NCI-H526 treated with DMSO at 0.1 percent for 48 hours (cell line): ENCODE results near the gene ZBTB4.

Experiments used
- DNase-seq: peaks from one replicate; lab custom pipeline; 2025; lab: John Stamatoyannopoulos, UW

The ZBTB4 gene

DNA sequence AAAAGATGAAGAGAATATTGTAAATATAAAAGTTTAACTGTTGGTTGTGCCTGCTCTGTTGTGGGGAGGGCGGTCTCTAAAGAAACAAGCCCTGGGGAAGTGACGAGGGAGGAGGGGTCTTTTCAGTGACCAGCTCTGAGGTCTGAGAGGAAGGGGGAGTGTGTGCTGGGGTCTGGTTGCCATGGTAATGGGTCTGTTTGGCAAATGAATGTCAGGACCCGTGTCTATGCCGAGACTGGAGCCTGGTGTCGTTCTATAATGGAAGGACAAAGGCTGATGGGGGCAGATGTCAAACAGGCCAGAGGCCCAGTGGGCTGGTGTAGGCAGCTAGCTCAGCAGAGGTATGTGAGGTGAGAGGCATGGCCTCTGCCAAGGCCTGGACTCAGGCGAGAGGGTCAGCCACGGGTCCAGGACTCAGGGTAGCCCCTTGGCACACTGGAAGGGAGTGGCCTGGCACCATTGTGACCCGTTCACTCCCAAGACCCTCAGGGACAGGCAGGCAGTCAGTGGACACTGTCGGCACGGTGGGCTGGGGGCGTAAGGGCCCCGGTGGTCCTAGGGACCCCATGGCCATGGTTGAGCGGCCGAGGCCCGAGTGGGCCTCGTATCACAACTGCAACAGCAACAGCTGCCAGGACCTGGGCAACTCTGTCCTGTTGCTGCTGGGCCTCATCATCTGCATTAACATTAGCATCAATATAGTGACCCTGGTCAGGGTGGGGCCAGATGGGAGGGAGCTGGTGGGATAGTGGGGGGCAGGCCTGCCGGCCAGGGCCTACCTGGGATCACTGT, 59.4 kb downstream of the ZBTB4 start, which contains the start of gene SPEM1:
Gene SPEM1, plus strand, starts transcription at position 506 of the 792 bp plus-strand sequence. Its CDS starts 61 bp downstream, at position 567.
- no peak for DNase-seq

DNA sequence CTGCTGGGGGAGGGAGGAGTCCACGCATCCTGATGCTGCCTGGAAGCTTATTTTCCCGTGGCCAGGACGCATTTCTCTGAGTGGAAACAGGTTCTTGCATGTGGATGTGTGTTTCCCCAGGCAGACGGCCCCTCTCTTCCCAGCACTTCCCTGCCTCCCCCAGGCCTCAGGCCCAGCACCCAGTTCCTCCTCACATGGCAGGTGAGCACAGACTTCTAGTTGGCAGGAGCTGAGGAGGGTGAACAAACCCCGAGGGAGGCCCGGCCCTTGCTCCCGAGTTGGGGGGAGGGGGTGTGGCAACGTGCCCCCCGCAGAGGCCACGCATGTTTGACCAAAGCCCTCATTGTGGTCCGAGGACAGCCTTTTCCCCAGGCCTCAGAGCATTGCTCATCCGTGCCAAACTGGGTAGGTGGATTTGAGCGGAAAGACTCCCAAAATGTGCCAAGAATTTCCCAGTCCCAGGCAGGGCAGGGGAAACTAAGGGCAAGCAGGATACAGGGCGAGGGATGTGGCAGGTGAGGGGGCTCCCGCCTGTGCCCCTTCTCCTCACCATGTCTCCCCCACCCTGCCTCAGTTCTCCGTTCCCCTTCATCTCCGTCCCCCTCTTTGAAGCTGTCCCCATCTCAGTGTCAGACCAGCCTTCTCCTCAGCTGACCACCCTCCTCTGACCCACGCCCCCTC, 60.8 kb downstream of the ZBTB4 start:
- DNase-seq, result no peak

DNA sequence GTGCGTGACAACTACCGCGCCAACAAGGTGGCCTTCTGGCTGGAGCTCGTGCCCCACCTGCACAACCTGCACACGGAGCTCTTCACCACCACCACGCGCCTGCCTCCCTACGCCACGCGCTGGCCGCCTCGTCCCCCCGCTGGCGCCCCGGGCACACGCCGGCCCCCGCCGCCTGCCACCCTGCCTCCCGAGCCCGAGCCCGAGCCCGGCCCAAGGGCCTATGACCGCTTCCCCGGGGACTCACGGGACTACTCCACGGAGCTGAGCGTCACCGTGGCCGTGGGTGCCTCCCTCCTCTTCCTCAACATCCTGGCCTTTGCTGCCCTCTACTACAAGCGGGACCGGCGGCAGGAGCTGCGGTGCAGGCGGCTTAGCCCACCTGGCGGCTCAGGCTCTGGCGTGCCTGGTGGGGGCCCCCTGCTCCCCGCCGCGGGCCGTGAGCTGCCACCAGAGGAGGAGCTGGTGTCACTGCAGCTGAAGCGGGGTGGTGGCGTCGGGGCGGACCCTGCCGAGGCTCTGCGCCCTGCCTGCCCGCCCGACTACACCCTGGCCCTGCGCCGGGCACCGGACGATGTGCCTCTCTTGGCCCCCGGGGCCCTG, 62.3 kb downstream of the ZBTB4 start:
- DNase-seq, result no peak

DNA sequence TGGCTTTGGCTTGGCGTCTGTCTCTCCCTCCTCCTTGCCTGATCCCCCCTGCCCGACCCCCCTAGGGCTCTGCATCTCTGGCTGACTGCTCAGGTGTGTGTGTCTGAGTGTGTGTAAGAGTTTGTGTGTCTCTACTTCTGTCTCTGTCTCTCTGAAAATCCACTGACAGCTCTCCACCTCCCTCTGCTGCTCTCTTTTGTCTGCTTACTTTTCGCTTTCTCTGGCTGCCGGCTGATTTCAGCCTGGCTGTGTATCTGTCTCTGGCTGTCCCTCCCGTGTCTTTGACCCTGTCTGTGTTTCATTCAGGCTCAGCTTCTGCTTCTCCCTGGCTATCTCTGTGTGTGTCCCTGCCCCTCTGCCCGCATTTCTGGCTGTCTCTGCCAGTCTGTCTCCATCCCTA, 63.1 kb downstream of the ZBTB4 start:
- DNase-seq, result no peak

DNA sequence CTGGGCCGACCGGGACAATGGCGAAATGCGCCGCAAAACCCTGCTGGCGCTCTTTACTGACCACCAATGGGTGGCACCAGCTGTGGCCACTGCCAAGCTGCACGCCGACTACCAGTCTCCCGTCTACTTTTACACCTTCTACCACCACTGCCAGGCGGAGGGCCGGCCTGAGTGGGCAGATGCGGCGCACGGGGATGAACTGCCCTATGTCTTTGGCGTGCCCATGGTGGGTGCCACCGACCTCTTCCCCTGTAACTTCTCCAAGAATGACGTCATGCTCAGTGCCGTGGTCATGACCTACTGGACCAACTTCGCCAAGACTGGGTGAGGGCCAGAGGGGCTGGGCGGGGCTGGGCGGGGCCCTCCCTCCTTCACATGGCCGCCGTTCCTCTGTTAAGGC, 63.6 kb downstream of the ZBTB4 start:
- DNase-seq, result no peak

DNA sequence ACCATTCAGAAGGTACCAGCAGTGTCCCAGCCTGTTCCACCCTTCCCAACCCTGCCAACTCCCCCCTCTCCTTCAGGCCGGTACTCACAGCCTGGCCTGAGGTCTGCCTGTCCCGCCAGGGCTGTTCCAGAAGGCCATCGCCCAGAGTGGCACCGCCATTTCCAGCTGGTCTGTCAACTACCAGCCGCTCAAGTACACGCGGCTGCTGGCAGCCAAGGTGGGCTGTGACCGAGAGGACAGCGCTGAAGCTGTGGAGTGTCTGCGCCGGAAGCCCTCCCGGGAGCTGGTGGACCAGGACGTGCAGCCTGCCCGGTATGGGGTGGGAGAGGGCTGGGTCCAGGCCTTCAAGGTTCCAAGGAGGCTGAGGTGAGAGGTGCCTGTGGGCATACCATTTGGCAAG, 64.6 kb downstream of the ZBTB4 start:
- no peak for DNase-seq

DNA sequence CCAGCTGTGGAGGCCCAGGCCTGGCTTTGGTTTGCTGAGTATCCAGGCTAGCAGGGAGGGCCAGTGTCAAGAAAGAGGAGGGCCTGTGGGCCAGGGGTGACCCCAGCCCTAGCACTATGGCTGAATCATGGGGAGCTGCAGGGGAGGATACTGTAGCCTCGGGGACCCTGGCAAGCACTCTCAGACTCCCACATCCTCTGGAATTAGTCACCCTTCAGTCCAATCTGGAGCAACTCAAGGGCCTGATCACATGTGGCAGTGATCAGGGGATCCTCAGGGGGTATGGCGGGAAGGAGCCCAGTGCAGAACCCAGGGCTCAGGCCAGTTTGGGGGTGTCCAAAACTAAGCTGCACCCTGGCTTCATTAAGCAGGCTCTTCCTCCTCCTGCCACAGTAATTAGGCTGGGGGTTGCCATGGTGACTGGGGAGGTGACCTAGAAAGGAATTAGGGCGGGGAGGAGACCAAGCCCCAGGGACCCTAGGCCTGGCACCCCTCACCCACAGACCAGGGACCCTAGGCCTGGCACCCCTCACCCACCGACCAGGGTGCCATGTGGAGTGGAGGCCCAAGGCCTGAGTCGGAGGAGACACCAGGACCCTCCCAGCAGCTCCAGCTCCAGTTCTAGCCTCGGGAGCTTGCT, 66.0 kb downstream of the ZBTB4 start:
- DNase-seq, result no peak

DNA sequence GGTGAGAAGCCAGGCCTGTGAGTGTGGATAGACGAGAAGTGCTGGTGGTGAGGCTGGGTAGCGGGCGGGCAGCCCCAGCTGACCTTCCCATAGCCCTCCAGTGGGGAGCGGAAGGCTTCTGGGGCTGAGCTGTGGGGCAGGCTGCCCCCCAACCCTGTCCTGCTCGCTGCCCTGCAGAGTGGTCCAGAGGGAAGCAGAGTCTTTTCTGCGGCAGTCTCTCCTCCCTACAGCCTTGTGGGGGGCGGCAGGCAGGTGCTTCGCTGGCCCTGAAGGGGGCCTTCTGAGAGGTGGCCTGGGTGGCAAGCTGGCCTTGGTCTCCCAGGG, 68.0 kb downstream of the ZBTB4 start:
- DNase-seq, result no peak

DNA sequence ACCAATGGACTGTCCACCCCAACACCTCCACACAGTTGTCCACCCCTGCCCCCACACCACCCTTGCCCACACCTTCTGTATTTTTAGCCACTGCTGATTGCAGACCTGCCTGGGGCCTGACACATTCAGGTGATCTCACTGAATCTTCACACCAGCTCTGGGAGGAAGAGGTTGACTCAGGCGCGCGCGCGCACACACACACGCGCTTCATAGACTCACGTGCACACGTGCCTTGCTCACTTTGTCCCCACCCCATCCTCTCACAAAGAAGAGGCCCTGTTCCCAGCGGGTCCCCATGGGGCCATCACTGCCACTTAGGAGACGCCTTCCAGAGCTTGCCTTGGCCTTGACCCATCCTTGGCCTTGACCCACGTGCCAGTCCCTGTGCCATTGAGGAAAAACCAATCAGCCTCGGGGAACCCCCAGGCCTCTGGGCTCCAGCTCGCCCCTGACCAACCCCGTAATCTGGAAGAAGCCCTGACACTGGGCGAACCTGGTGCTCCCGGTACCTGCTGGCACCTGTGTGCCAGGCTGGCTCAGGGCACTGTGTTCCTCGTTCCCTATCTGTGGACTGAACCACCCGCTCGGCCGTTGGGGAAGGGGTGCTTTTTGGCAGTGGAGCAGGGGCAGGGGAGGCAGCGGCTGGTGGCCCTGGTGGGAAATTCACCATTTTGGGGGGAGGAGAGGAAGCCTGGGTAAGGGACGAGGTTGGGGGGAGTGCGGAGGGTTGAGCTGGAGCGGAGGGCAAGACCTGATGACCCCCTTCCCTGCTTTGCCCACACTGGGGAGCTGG, 68.6 kb downstream of the ZBTB4 start:
- no peak for DNase-seq

DNA sequence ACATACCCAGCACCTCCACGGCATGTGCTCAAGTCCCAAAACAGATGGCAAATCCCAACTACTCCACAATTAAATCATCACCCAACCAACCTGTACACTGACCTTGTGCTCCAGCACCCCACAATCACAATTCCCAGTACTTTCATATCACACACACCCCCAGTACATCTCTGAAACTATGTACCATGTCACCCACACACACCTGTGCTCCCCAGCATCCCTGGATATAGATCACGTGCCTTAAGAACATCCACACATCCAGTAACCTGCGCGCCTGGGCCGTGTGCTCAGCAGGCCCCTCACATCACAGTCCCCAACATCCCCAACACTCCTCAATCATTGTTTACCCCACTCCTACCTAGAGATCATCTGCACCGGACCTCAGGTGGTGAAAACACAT, 69.7 kb downstream of the ZBTB4 start:
- DNase-seq, result no peak
